OCI-LY7 (cell line): Measurements from ENCODE around the gene MCF2L2.

ENCODE experiments used
- EZH2phosphoT487 ChIP-seq: fragments of 200-600 bp; sonication (generic); IDR thresholded peaks from 2 replicates; pipeline ENCODE4 v1.6.1; 2018; ENCODE audit warnings: low read depth, borderline replicate concordance, mild to moderate bottlenecking, mixed run types, antibody characterized with exemption, low read length, moderate library complexity, mixed read lengths
- TF ChIP-seq, protein P1 (sequence below): fragments of 200-600 bp; sonication (generic); conservative IDR thresholded peaks from 2 replicates; pipeline ENCODE4 v1.5.1; 2014; ENCODE audit warnings: mild to moderate bottlenecking, antibody characterized with exemption, low read length, moderate library complexity, mixed read lengths

DNA sequence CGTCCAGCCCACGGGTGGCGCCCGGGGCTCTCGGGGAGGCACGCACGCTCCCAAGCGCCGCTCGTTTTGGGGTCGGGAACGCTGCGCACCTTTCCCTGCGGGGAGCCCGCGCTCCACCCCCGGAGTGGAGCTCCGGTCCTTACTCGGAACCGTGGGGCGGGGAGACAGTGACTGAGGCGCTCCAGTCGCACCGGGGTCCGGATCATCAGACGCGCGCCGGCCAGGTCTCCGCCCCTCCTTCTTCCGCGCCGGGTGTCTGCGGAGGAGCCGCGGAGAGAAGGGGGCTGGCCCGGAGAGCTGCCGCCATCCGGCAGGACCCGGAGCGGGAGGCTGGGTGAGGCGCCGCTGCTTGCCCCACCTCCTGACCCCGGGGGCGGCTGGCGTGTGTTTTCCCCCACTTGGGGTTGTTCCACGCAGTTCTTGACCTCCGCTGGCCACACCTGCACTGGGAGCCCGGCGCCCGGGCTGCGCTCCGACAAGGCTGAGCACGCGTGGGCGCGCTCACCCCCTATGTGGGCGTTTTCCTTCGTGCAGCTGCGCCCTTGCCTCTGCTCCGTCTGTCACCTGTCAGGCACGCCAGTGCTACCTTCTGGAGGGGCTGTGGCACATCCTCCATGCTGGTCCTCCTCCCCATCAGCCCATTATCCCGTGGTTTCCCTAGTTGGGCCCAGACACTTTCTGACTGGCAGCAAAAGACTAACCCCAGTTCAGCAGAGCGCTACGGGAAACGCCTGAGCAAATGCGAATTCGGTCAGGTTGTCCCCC lies at the start of gene MCF2L2:
- TF ChIP-seq, protein P1, sequence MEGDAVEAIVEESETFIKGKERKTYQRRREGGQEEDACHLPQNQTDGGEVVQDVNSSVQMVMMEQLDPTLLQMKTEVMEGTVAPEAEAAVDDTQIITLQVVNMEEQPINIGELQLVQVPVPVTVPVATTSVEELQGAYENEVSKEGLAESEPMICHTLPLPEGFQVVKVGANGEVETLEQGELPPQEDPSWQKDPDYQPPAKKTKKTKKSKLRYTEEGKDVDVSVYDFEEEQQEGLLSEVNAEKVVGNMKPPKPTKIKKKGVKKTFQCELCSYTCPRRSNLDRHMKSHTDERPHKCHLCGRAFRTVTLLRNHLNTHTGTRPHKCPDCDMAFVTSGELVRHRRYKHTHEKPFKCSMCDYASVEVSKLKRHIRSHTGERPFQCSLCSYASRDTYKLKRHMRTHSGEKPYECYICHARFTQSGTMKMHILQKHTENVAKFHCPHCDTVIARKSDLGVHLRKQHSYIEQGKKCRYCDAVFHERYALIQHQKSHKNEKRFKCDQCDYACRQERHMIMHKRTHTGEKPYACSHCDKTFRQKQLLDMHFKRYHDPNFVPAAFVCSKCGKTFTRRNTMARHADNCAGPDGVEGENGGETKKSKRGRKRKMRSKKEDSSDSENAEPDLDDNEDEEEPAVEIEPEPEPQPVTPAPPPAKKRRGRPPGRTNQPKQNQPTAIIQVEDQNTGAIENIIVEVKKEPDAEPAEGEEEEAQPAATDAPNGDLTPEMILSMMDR: peak; percentile 24; the same call in 1 of the 2 replicates
- TF ChIP-seq EZH2phosphoT487: no peak
